GM18517 (cell line): ENCODE data around the gene CHN2.
"Not testable (repeated sequence)": the region's sequence is repeated elsewhere in the genome, so short reads cannot be mapped to it uniquely, and the experiment has no call there.

Source experiments
- ATAC-seq: cut with Tn5 transposase; IDR thresholded peaks from one replicate; pipeline ENCODE4 v1.9.1; 2021; ENCODE audit warnings: mild to moderate bottlenecking, moderate library complexity; ENCODE audit not compliant: unreplicated experiment

CHN2 gene

DNA sequence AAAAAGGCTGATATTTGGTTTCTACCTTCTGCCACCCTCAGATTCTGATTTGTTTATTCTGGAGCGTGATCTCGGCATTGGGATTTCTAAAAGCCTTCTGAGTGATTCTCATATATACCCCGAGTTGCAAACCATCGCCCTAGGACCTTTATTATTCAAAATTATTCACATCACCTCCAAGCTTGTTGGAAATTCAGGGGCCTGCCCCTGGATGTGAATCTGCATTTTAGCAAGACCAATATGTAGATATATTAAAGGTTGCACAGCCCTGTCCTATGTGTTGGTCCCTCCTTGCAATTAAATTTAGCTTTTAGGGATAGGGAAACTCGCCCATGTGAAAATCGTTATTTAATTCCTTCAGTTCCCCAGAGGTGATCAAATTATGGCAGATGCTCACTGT is 9.0 kb upstream of the CHN2 start:
- no peak for ATAC-seq

DNA sequence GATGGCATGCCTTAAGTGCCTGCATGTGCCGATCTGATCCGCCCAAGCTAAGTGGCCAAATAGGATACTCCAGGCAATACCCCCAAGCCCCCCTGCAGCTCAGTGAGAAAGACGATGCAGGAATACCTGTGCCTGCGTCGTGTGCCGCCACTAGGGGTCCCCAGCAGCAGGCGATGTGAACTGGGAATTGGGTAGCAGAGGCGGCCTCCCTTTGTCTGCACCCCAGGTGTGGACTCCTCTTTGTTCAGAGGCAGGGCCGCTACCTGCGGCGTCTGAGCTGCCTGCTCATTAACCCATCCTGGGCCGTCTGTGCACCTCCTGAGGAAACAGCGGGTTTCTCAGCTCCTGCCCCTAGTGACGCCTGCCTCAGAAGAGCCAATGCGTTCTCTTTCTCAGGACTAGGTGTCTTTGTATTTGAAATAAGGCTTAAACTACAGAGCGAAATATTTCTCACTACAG is 4.8 kb upstream of the CHN2 start:
- ATAC-seq = no peak

DNA sequence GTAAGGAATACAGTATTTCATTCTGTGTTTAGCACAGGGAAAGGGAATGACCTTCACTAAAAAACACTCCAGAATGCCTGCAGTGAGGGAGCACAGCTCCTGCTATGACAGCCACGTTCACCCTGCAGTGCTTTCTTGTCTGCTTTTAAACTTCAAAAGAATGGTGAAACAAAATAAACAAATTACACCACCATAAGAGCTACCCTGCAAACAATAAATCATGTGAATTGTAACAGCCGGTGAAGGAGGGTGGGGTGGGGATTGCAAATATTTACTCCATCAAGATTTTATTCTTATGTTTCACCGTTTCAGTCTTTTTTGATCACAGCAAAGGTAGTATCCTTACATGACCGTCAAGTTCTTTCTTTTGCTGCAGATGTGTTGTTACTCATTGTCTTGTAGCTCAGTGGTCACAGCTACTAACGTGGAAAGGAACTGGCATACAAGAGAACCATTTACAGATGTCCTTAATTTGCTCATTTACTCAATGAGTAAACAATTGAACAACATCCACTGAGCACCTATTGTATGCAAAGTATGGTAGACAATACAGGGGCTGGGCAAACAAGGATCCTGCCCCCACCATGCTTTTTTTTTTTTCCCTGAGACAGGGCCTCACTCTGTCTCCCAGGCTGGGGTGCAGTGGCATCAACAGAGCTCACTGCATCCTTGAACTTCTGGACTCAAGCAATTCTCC is 4.1 kb upstream of the CHN2 start:
- no peak for ATAC-seq

DNA sequence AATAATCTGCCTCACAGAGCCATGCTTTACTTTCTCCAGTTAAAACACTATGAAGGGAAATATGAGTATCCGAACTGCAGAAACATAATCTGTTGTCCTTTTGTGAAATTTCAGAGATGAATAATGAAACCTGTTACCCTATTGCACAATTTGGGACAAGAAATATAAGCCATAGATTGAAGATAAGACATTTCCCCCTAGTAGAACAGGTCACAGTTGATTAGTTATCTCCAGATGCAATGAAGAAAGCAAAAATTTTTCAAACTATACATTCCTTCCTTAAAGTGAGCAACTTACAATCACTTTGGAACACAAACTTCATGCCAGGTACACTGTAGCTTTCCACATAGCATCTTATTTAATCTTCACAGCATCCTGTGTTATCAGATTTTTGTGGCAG is 2.3 kb upstream of the CHN2 start:
- ATAC-seq = no peak

DNA sequence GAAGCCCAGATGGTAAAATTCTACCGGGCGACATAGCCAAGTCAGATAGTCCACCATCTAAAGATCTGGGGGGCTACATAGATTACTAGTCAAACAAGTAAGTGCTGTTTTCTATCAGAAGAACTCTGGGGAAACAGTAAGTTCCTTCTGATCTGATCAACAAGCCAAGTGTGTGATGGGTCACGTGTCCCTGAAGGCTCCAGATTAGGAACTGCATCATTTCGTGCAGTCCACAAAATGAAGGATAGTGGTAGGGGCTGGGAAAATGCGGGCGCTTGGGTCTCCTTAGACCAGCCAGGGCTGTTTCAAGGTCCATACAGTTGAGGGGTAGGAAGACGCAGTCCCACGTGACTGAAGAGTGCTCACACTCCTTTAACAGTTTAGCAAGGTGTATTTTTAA is 1.8 kb upstream of the CHN2 start:
- no peak for ATAC-seq

DNA sequence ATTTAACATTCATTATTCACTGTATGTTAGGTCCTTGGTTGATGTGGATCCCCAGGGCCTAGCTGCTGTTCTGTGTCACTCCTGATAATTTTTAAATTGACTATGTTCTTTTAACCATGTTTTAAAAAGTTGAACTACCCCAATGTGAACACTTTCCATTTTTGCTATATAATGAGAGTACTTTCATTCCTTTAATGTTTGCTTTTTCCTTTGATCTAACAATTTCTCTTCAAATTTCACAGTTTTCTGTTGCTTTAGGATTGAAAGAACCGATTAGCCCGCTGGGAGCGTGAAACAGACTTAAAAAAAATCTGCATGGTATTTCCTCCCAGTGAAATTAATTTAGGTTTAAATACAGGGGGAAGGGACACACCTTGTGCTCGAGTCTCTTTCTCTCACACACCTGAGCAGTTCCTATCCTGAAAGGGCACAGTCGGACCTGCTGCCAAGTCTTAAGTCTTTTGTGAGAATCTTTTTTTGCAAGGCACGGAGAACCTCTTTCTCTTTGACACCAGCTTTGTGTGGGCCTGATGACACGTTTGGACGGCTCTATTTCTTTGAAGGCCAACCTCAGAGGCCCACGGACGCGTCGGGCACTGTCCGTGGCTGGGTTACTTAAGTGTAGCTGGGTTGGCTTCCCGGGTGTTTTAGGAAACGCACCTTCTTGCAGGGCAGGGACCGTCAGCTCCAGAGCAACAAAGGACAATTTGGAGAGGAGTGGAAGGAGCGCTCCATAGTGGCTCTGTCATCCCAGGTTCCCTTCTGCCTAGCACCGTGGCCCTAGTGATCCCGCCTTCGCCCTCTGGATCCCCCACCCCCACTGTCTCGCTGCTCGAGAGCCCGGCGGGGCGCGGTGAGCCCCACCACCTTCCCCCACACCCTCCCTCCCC is 1.0 kb upstream of the CHN2 start:
- ATAC-seq = no peak

DNA sequence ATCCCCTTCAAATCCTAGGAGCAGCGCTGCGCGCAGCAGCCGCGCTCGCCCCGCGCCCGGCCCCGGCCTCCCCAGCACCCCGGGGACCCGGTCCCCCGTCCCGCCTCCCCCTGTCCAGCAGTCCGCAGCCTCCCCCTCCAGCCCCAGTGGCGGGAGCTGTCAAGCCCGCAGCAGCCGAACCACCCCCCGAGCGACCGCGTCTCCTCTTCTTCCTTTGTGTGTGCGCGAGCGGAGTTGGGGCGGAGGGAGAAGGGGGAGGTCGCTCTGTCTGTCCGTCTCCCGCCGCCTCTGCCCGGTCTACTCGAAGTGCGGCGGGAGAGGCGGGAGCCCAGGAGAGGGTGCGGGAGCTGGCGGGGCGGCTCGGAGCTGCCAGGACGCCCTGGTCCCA is 375 bp upstream of the CHN2 start:
- no peak for ATAC-seq

DNA sequence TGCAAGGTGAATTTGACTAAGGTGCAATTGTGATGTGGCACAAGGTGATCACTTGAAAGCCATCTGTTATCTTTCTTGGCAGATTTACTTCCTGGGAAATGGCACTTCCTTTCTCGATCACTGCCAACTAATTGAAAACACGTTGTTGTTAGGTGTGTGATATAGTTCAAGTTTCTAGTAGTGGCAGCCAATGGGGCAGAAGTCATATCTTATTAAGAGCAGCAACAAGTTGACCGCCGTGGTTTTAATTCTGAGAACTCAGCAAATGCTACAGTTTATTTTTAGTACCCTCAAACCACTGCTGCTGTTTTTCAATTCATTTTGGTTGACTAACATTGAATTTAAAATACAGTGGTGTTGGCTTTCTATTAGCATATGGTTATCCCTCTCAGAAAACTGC is 1.6 kb downstream of the CHN2 start:
- ATAC-seq = no peak

DNA sequence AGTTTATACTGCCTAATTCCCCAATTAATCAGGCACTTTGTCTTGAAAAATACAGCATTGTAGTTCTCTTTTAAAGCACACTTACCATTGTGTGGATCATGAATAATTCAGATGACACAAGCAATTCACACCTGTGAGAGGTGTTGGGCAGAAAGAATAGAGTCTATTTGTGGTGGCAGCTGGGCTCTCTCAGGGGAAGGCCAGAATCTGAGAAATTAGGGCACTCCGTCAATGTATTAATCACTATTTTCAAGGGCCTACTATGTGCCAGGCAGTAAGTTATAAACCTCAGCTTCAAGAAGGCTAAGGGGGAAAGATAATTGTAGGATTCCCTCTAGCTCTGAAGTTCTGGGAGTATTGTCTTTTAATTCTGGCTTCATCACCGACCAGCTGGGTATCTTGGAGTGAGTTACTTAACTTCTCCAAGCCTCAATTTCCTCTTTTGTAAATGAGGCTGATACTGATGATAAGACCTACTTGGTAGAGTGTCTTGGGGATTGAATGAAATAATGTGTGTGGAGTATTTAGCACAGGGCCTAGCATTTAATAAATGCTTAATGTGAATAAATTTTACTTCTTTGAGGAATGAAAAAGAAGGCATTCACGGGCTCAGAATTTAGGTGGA is 2.5 kb downstream of the CHN2 start:
- no peak for ATAC-seq

DNA sequence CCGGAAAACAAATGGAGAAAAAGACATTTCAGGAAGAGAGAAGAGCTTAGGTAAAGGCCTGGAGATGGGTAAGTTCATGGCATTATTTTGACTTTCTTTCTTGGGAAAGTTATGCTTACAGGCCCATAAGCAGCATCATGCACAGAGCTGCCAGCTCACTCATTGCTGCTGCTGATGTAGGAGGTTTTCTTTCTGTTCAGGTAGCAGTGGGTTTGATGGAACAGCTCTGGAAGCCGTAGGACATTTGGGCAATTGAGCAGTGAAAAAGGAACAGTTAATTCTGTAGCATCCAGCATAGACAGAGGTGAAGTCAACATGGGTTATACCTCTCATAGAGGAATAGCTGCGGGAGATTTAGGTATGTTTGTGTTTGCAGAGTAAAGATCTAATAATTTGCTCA is 3.3 kb downstream of the CHN2 start:
- ATAC-seq = no peak

DNA sequence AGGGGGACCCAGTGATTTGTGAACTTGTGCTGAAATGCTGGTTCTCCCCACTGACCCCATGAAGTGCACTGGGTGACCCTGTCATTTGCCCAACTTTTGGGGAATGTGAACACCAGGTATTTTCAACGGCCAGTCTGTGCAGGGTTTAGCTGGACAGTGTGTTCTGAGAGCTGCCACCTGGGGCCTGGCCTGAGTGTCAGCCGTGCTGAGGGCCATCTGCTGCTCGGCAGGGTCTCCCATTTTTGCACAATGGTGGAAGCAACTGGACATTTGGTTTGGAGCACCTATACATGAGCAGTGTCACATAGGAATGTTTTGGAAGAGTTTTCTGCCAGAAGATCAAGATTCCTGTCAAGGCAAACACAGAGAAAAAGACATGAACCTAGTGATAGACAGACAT is 5.2 kb downstream of the CHN2 start:
- ATAC-seq = no peak

DNA sequence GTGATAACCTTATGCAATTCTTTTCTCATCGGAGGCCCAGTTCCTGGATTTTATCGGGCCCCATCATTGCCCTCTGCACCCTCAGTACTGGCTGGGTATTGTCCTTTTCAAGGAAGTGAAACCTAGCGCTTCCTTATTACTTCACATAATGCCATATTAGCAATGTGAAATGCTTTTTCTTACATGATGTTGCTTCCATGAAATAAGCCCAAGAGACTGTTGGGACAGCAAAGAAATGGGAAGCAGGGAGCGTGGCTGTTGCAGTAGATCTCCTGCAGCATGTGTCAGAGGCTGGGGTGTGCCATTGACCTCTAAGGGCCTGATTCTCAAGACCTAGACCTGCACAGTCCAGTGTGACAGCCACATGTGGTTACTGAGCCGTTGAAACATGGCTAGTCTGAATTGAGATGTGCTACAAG is 8.1 kb downstream of the CHN2 start:
- ATAC-seq = no peak

DNA sequence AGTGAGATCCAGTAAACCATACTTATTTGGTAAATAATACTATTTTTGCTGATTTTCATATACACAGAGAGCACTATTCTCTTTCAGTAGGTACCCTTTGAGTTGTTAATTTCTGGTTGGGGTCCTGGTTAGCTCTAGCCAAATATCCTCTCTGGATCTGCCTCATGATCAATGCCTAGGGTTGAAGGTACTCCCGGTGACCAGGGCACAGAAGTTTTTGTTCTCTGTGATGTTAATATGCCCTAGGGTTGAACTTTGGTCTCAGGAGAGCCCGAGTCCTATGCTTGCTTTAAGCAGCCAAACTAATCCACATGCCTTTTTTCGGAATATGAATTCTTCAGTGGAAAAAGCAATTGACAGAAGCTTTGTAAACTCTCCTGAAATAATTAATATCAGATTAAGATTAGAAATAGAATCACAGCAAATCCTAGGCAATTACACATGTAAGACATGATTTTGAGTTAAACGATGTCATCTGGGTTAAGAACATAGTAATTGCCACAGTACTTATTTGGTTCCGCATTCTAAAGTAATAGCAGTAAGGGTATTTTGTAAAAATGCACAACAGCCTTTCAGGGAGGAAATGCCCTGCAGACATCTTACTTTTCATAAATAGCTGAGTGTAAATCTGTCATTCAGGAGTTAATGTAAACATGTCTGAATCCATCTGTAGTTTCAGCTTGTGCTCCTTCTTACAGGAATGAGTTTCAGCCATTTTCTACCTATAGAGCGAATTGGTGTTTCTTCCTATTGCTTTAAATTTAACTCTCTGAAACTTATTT is 10.1 kb downstream of the CHN2 start:
- ATAC-seq = no peak

DNA sequence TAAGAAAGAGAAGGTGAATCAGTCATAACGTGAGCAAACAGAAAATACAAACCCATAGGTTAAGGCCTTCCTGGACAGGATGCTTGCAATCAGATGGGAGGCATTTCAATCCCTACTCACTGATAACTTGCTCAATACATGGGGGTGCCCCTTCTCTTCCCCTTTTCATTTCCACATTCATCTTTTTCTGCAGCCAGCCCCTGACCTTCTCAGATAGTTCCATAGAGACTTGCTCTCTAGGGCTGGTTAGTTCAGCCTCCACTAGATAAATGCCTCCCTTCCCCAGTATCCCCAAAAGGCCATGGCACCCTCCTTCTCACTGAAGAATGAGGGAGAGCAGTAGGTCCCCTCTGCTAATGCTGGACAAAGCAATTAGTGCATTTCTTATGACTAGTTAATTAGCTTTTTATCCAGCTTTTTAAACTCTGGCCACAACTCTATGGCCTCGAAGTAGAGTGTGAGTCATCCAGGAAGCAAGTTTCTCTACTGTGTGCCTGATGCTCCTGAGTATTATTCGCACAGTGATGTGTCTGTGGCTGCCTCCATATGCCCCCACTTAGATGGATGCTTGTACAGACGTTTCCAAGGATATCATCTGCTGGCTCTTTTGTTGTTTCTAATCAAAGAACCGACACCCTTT is 12.7 kb downstream of the CHN2 start:
- ATAC-seq = no peak

DNA sequence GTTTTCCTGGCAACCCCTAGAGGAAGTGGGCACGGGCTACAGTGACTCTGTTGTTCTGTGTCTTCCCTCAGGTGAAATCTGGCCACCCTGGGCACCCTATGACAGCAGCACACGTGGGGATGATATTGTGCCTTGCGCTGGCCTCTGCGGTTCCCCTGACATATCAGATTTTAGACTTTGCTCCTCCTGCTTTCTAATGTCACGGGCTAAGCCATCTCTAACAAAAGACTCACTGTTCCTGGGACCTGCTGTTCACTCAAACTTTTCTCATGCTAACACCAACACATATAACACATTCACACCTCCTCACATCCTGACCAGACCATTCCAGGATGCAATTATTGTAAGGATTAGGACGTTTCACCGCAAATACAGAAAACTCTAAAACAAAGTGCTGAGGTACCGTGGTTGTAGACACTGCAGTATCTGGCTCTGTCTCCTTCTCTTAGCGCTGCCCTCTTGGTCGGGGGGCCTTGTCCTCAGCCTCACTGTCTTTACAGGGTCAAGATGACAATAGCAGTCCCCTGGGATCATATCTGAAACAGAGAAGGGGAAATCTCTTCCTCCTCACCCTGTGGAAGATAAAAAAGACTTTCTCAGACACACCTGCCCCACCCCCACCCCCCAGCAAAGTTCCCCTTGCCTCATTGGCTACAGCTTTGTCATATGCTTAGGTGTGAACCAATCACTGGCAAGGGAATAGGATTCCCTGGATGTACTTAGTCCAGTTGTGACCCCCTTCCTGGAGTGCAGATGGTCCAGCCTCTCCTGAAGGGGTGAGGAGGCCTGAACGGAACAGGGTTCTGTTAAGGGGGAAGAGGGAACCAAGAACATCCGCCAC is 14.1 kb downstream of the CHN2 start:
- ATAC-seq = no peak

DNA sequence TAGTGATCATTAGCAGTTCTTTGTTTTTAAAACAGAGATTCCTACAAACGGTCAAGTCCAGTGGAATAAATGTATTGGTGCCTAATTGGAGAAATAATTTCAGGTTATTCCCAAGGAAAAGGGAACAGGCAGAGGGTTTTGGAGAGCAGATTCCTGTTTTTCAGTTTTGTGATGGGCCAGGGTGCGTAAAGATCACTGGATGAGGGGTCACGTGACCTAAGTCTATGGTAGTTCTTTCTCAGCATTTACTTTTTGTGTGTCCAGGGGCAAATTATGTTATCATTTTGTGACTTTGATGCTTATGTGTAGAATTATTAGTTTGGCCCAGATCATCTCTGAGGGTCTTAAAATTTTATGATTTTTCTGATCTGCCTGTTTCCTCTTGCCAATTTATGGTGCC is 15.2 kb downstream of the CHN2 start:
- no peak for ATAC-seq

DNA sequence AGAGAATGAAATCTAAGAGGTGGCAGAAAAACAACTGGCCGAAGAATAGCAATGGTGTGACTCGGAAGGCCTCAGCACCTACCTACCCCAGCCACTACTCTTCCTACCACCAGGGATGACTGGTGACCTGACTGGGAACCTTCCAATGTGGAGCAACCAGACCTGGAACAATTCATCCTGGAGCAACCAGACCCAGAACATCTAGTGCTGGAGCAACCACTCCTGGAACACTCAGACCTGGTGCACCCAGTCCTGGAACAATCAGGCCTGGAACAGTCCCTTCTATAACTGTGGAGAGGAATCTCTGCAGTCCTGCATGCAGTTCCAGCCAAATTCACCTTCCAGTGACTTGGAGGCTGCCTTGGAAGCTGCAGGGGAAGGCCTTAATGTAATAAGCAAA is 18.2 kb downstream of the CHN2 start:
- ATAC-seq = not testable (repeated sequence)

DNA sequence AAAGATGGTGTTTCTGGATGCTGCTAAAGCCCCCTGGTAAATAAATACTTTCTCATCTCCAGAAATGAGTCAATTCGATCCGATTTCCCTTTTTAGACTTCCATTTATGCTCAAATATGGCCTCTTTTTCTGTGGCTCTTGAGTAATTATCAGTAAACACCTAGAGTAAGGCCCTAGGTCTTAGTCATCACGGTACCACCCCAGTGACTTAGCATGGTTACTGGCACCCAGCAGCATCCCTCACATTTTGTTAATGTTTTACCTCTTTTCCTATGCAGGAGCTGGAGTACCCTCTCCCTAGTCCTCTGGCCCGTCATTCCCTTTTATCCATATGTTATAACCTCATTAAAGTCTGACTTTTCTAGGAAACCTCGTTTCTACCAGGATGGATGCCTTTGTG is 19.5 kb downstream of the CHN2 start:
- ATAC-seq = no peak

DNA sequence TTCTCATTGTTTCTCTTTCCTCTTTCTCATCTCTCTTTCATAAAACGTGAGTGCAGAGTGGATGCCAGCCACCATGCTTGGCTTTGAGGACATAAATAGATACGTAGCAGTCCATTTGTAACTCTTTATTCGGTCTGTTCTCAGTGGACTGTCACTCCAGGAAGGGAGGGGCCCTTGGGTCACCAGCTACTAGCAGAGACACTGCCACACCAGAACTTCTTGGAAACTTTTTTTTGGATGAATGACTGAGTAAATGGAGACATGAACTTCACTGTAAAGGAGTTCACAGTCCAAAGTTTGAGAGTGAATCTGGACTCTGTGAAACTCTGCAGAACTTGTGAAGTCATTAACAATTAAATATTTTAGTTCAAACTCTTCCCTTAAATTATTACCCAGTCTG is 20.2 kb downstream of the CHN2 start:
- ATAC-seq = no peak

DNA sequence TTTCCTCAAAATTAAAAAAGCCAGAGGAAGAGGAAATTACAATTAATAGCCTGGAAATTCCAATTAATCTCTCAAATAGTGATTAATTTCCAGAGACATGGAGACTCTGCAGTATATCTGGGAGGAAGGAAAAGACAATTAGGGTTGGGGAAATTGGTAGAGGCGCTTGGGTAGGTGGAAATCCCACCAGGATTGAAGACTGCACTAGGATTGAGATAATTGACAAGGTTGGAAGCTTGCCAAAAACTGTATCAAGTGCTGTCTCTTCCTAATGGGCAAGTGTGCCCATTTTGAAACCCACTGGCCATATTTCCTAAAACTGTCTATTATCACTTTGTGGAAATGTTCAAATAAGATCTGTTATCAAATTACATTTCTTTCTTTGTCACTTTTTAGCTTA is 21.6 kb downstream of the CHN2 start:
- no peak for ATAC-seq
